K562 (cell line): ENCODE measurements around the gene KIF6. TPM values are rescaled to one million over a fixed set of nuclear protein-coding genes. Genes with fewer than 3 reads are reported as not detected.
"Not testable (repeated sequence)": the region's sequence is repeated elsewhere in the genome, so short reads cannot be mapped to it uniquely, and the experiment has no call there.

Experiments used
- ATAC-seq: fragments of 200-7000 bp; cut with Tn5 transposase; 3 replicates; pipeline ENCODE4 v1.9.1; 2020; ENCODE audit warnings: moderate library complexity
- BruUV-seq: library from RNA; stranded (reverse); fragments of 400-500 nt; replicated peaks from 2 replicates; lab custom pipeline; 2021; lab: Mats Ljungman, UMichigan
- CTCF ChIA-PET: fragments of 300-600 bp; formaldehyde crosslinking; extraction: SDS; loops from one replicate; lab custom pipeline; 2021; ENCODE audit warnings: low intra/inter-chr PET ratio; lab: Yijun Ruan, JAX
- POLR2A ChIA-PET: fragments of 300-600, 350-650 bp; sonication (Branson Sonifier 250); formaldehyde crosslinking; extraction: SDS; loops from one replicate; lab custom pipeline; 2021; ENCODE audit warnings: antibody characterized with exemption, inconsistent platforms; lab: Yijun Ruan, JAX
- DNase-seq, 4 experiments: peaks; one replicate each; pipeline versions ENCODE4 v3.0.0 to v3.0.0-alpha.2; 2011 to 2018; ENCODE audit warnings: low spot score in 3 of 4, mixed read lengths in 3 of 4; ENCODE audit errors: extremely low read depth in 1 of 4
- FAIRE-seq: peaks from 2 replicates; lab custom pipeline; 2011; peaks lifted over from hg19 to GRCh38; lab: Jason Lieb, UNC
- H2AFZ ChIP-seq: 2 replicates; pipeline ENCODE4 v1.6.0; 2011; ENCODE audit warnings: low read depth, low read length, control low read depth, inconsistent platforms
- H3K27ac ChIP-seq: fragments of 200-600 bp; 3 replicates; pipeline ENCODE4 v1.8.0; 2011; ENCODE audit warnings: low read depth, mild to moderate bottlenecking, control low read depth, inconsistent platforms, low read length, moderate library complexity, mixed read lengths; ENCODE audit errors: extremely low read depth
- H3K27me3 ChIP-seq, 2 experiments: fragments of 300-600 bp in 1 of 2; 2 replicates in 1 of 2; 3 replicates in 1 of 2; pipeline versions ENCODE4 v1.6.0 to v1.8.0; 2011; ENCODE audit warnings: inconsistent platforms in 2 of 2, low read length in 2 of 2, mild to moderate bottlenecking in 1 of 2, mixed read lengths in 1 of 2, moderate library complexity in 1 of 2; ENCODE audit not compliant: control insufficient read depth in 2 of 2, insufficient read depth in 2 of 2
- H3K36me3 ChIP-seq: fragments of 300-600 bp; 3 replicates; pipeline ENCODE4 v1.8.0; 2011; ENCODE audit warnings: mild to moderate bottlenecking, low read length, inconsistent platforms; ENCODE audit not compliant: control insufficient read depth, insufficient read depth
- H3K4me1 ChIP-seq, 2 experiments: fragments of 200-600 bp in 1 of 2; replicated peaks in 1 of 2; 2 replicates in 1 of 2; 3 replicates in 1 of 2; pipeline versions ENCODE4 v1.5.1 to v1.8.0; 2011; ENCODE audit warnings: inconsistent platforms in 2 of 2, low read length in 2 of 2, mild to moderate bottlenecking in 1 of 2, mixed read lengths in 1 of 2, moderate library complexity in 1 of 2; ENCODE audit not compliant: control insufficient read depth in 2 of 2, insufficient read depth in 2 of 2
- H3K4me2 ChIP-seq: 2 replicates; pipeline ENCODE4 v1.6.1; 2011; ENCODE audit warnings: low read length, control low read depth, inconsistent platforms, mixed read lengths; ENCODE audit not compliant: insufficient read depth
- H3K4me3 ChIP-seq: fragments of 200-600 bp; sonication (generic), shearing (Covaris generic); 2 replicates; pipeline ENCODE4 v1.5.1; 2016; ENCODE audit warnings: control low read depth, inconsistent platforms
- H3K79me2 ChIP-seq: fragments of 200-600 bp; 3 replicates; pipeline ENCODE4 v1.8.0; 2011; ENCODE audit warnings: low read length, inconsistent platforms; ENCODE audit not compliant: control insufficient read depth, insufficient read depth
- H3K9ac ChIP-seq, 2 experiments: 2 replicates each; pipeline versions ENCODE4 v1.6.0 to v1.6.1; 2011; ENCODE audit warnings: low read depth in 2 of 2, low read length in 2 of 2, control low read depth in 1 of 2, inconsistent platforms in 1 of 2, mild to moderate bottlenecking in 1 of 2, mixed read lengths in 1 of 2; ENCODE audit not compliant: insufficient read depth in 1 of 2
- H3K9me1 ChIP-seq: one replicate; pipeline ENCODE4 v1.6.0; 2011; ENCODE audit warnings: inconsistent platforms, mild to moderate bottlenecking, low read length, moderate library complexity; ENCODE audit not compliant: control insufficient read depth, insufficient read depth
- H3K9me3 ChIP-seq: replicated peaks from 2 replicates; pipeline ENCODE4 v1.5.1; 2011; ENCODE audit warnings: low read depth, low read length, inconsistent platforms; ENCODE audit not compliant: control insufficient read depth, insufficient read depth
- H4K20me1 ChIP-seq: replicated peaks from 2 replicates; pipeline ENCODE4 v1.6.1; 2011; ENCODE audit warnings: low read length, inconsistent platforms, mixed read lengths; ENCODE audit not compliant: control insufficient read depth, insufficient read depth
- GTF2F1 ChIP-seq: IDR thresholded peaks from 2 replicates; pipeline ENCODE4 v1.6.1; 2011; ENCODE audit warnings: low read depth, low read length, improper control_type of control experiment
- PATZ1 ChIP-seq: fragments of 250-450 bp; sonication (Bioruptor Pico); IDR thresholded peaks from 2 replicates; pipeline ENCODE4 v1.5.0; 2020; ENCODE audit warnings: mild to moderate bottlenecking, borderline replicate concordance
- ZNF586 ChIP-seq: fragments of 450-650 bp; formaldehyde crosslinking; conservative IDR thresholded peaks from 2 replicates; pipeline ENCODE4 v1.4.0; 2020; ENCODE audit warnings: mild to moderate bottlenecking, moderate library complexity
- ZNF589 ChIP-seq: fragments of 200-800 bp; sonication (Bioruptor generic); IDR thresholded peaks from 2 replicates; pipeline ENCODE4 v1.6.1; 2016; ENCODE audit warnings: low read depth, missing genetic modification characterization, missing compliant biosample characterization
- WGBS: fragments of 100-300 bp; shearing (Covaris generic); methylation state at CpG from one replicate; pipeline ENCODE4 v1.1.6; 2016; ENCODE audit warnings: low coverage, mixed read lengths; ENCODE audit not compliant: insufficient coverage; ENCODE audit errors: missing lambda C conversion rate; 5-methylcytosine and 5-hydroxymethylcytosine counted together
- in situ Hi-C: fragments of 300-500 bp; cut with MboI; formaldehyde crosslinking; loops from 4 replicates; pipeline ENCODE4 v1.15.0; 2018; ENCODE audit warnings: inconsistent platforms, mixed read lengths
- intact Hi-C: fragments of 100-400 bp; cut with micrococcal nuclease; formaldehyde crosslinking; loops from 2 replicates; pipeline ENCODE4 v1.14.2; 2022
- polyA plus RNA-seq, 8 experiments: library from polyadenylated mRNA; depleted of rRNA in 4 of 8; stranded (reverse) in 5 of 8; unstranded in 3 of 8; fragments of >200 nt; fragmentation: Nextera tagmentation in 2 of 8; fragmentation: Illumina TruSeq in 1 of 8; extraction: Ambion mirVana in 2 of 8; extraction: Trizol in 1 of 8; gene quantifications; 2 replicates each; pipeline versions ENCODE4 v1.2.1 to v1.2.3, GENCODE V29; 2011 to 2014; ENCODE audit warnings: inconsistent platforms in 1 of 8, missing spikeins in 1 of 8
- total RNA-seq, 7 experiments: library from RNA; depleted of rRNA in 6 of 7; stranded (reverse); fragments of >200 nt in 6 of 7; fragmentation: Illumina TruSeq in 2 of 7; extraction: Trizol in 2 of 7; gene quantifications; 2 replicates each; pipeline versions ENCODE4 v1.2.1 to v1.2.3, GENCODE V29; 2011 to 2021; ENCODE audit warnings: low replicate concordance in 1 of 7

KIF6 gene
- total and polyA plus RNA-seq, 9 of the 15 experiments (the other 6 are each of a cell fraction or from before 2014, with no cell fraction given): not detected

- intact Hi-C loops: no loop called here
- H3K9me3 ChIP-seq: no peaks in the 10 kb centered on the region
- 0% methylated on average over 2 of the region's 3 CpGs for WGBS
- no peak overlapping the region for H3K27ac ChIP-seq
- no peaks in the 10 kb centered on the region for H3K79me2 ChIP-seq
- no peaks in the 10 kb centered on the region for H3K4me1 ChIP-seq
- no peaks in the 10 kb centered on the region for H3K36me3 ChIP-seq
- no peaks in the 10 kb centered on the region for H3K27me3 ChIP-seq
- H3K4me2 ChIP-seq: no peak overlapping the region
- in situ Hi-C loops: no loop called here
- no peak for ATAC-seq
- no TSS peak for BruUV-seq
- TF ChIP-seq ZNF589 (CRISPR knock-in tag): no peak
- no peak for TF ChIP-seq GTF2F1
- TF ChIP-seq PATZ1 (CRISPR knock-in tag): no peak
- no peak for TF ChIP-seq ZNF586 (CRISPR knock-in tag)
- TF ChIP-seq, all 486 proteins: peak for 0
- Histone ChIP-seq H2AFZ (no peak overlapping the region), H3K9me1 (no peaks in the 10 kb centered on the region), H3K4me3 (no peak overlapping the region), H4K20me1 (no peaks in the 10 kb centered on the region), H3K9ac (no peak overlapping the region)
- FAIRE-seq (no peak), DNase-seq (no peak)
- ChIA-PET CTCF (no interaction called here), POLR2A (interaction anchor here (0.8 kb wide), 1 partner anchor 137 kb away, joined by 3 read pairs; no protein-coding TSS in a partner anchor)
Measured at GRCh38 chr6:39507331-39507998, 217.7 kb downstream of the KIF6 start.

GRCh38 chr6:39502362-39502955 lies 222.7 kb downstream of the KIF6 start:
- DNase-seq, H4K20me1 ChIP-seq, BruUV-seq, H3K27me3 ChIP-seq, H3K36me3 ChIP-seq, CTCF ChIA-PET, ATAC-seq, FAIRE-seq, intact Hi-C loops, H3K4me2 ChIP-seq, H3K9me3 ChIP-seq, in situ Hi-C loops, H3K4me1 ChIP-seq, H3K9ac ChIP-seq, H2AFZ ChIP-seq, H3K27ac ChIP-seq, POLR2A ChIA-PET, H3K9me1 ChIP-seq, H3K79me2 ChIP-seq, H3K4me3 ChIP-seq: not testable (repeated sequence)
- 0% methylated on average over 3 of the region's 3 CpGs for WGBS
